ENCODE data around the gene ORC2.

The ORC2 gene

GRCh38 chr2:200878289-200878880 is 85.1 kb downstream of the ORC2 start:
- TF ChIP-seq REST (IDR thresholded peaks at IDR 0.05; ENCODE audit: insufficient read depth in 1 of 2, low read depth in 2 of 2, low read length in 2 of 2) (no peak), SIN3A (IDR thresholded peaks at IDR 0.05; ENCODE audit: borderline replicate concordance, insufficient read depth, low read length) (no peak), POLR2AphosphoS5 (IDR thresholded peaks at IDR 0.05; ENCODE audit: low read depth, low read length) (no peak), FOXP2 (optimal IDR thresholded peaks at IDR 0.05; ENCODE audit: borderline replicate concordance, extremely low read depth, extremely low read length, insufficient read depth) (no peak), TAF1 (IDR thresholded peaks at IDR 0.05; ENCODE audit: borderline replicate concordance, insufficient read depth, low read length) (no peak)

GRCh38 chr2:200877443-200877842 is 86.0 kb downstream of the ORC2 start:
- TF ChIP-seq REST (IDR thresholded peaks at IDR 0.05; ENCODE audit: insufficient read depth in 1 of 2, low read depth in 2 of 2, low read length in 2 of 2) = no peak
- no peak for TF ChIP-seq POLR2AphosphoS5 (IDR thresholded peaks at IDR 0.05; ENCODE audit: low read depth, low read length)
- TF ChIP-seq SIN3A (IDR thresholded peaks at IDR 0.05; ENCODE audit: borderline replicate concordance, insufficient read depth, low read length) = no peak
- TF ChIP-seq FOXP2 (optimal IDR thresholded peaks at IDR 0.05; ENCODE audit: borderline replicate concordance, extremely low read depth, extremely low read length, insufficient read depth) = no peak
- no peak for TF ChIP-seq TAF1 (IDR thresholded peaks at IDR 0.05; ENCODE audit: borderline replicate concordance, insufficient read depth, low read length)

- TF ChIP-seq FOXP2 (optimal IDR thresholded peaks at IDR 0.05; ENCODE audit: borderline replicate concordance, extremely low read depth, extremely low read length, insufficient read depth) (no peak), SIN3A (IDR thresholded peaks at IDR 0.05; ENCODE audit: borderline replicate concordance, insufficient read depth, low read length) (no peak), TAF1 (IDR thresholded peaks at IDR 0.05; ENCODE audit: borderline replicate concordance, insufficient read depth, low read length) (no peak), REST (IDR thresholded peaks at IDR 0.05; ENCODE audit: insufficient read depth in 1 of 2, low read depth in 2 of 2, low read length in 2 of 2) (no peak), POLR2AphosphoS5 (IDR thresholded peaks at IDR 0.05; ENCODE audit: low read depth, low read length) (no peak)
These were observed 89.9 kb downstream of the ORC2 start for GRCh38 chr2:200873560-200873959.

- no peak for TF ChIP-seq SIN3A (IDR thresholded peaks at IDR 0.05; ENCODE audit: borderline replicate concordance, insufficient read depth, low read length)
- TF ChIP-seq POLR2AphosphoS5 (IDR thresholded peaks at IDR 0.05; ENCODE audit: low read depth, low read length) = no peak
These were observed 92.3 kb downstream of the ORC2 start for GRCh38 chr2:200871151-200871550.

- TF ChIP-seq POLR2AphosphoS5 (IDR thresholded peaks at IDR 0.05; ENCODE audit: low read depth, low read length) (no peak), TAF1 (IDR thresholded peaks at IDR 0.05; ENCODE audit: borderline replicate concordance, insufficient read depth, low read length) (no peak), FOXP2 (optimal IDR thresholded peaks at IDR 0.05; ENCODE audit: borderline replicate concordance, extremely low read depth, extremely low read length, insufficient read depth) (no peak), SIN3A (IDR thresholded peaks at IDR 0.05; ENCODE audit: borderline replicate concordance, insufficient read depth, low read length) (no peak), REST (IDR thresholded peaks at IDR 0.05; ENCODE audit: insufficient read depth in 1 of 2, low read depth in 2 of 2, low read length in 2 of 2) (no peak)
These were observed 94.4 kb downstream of the ORC2 start for GRCh38 chr2:200869014-200869413.

All from PFSK-1 (cell line).